SKM-1 treated with dmso at 0.1 percent for 144 hours (cell line): Measurements from ENCODE around the gene OR10A7.
"Not testable (repeated sequence)": the region's sequence is repeated elsewhere in the genome, so short reads cannot be mapped to it uniquely, and the experiment has no call there.

Experiments
- DNase-seq: peaks from one replicate; lab custom pipeline; 2025; ENCODE audit not compliant: unreplicated experiment; lab: John Stamatoyannopoulos, UW

OR10A7 gene, protein sequence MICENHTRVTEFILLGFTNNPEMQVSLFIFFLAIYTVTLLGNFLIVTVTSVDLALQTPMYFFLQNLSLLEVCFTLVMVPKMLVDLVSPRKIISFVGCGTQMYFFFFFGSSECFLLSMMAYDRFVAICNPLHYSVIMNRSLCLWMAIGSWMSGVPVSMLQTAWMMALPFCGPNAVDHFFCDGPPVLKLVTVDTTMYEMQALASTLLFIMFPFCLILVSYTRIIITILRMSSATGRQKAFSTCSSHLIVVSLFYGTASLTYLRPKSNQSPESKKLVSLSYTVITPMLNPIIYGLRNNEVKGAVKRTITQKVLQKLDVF

DNA sequence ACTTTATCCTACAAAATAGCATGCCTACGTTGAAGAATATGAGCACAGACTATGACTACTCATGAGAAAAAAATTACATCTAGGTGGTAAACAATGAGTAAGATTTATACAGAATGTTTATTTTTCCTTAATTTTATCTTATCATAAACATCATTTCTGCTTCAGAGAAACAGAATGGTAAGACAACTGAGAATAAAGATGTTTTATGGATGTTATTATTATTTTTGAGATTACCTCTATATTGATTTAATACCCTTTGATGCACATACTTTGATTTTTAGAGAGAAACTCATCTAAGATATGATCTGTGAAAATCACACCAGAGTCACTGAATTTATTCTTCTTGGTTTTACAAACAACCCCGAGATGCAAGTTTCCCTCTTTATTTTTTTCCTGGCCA lies at the start of gene OR10A7:
Gene OR10A7, plus strand, starts transcription at position 301 of the 400 bp plus-strand sequence. Its CDS starts 0 bp downstream, at position 301.
- no peak for DNase-seq

- no peak for DNase-seq
Measured at GRCh38 chr12:55171445-55171844, 49.4 kb upstream of the OR10A7 start.

GRCh38 chr12:55171846-55172245 lies 49.0 kb upstream of the OR10A7 start:
- DNase-seq = not testable (repeated sequence)

DNA sequence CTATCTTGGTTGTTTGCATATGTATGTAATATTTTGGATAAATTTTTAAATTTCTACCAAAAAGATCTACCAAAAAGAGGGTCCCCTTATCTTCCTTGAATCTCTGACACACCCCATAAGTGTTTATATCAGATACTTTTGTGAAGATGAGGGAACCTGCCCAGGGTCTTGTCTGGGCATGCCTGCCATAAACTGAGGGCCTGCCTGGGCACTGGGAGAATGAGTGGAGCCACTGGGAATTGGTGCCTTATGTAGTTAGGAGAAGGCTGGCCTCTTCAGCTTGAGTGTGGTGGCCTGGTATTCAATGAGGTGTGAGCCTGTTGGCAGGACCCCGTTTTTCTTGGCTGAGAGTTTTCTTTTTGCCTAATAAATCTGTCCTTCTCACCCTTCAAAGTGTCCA lies 48.1 kb upstream of the OR10A7 start:
- no peak for DNase-seq

DNA sequence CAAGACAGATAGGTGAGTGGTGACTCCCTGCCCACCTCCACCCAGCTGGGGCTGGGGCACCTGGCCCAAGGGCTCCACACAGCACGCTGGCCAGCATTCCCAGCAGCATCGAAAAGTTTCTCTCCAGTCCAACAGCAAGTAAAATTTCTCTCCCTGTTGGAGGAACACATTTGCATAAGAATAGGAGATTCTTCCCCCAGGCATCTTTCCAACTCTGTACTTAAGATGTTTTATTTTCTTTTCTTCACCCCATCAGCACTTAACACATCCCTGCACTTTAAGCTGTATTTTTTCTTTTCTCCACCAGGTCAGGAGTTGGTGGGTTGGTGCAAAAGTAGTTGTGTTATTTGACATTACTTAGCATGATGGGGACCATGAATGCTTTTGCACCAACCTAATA lies 47.4 kb upstream of the OR10A7 start:
- DNase-seq = no peak

GRCh38 chr12:55188573-55188972 lies 32.3 kb upstream of the OR10A7 start:
- no peak for DNase-seq

DNA sequence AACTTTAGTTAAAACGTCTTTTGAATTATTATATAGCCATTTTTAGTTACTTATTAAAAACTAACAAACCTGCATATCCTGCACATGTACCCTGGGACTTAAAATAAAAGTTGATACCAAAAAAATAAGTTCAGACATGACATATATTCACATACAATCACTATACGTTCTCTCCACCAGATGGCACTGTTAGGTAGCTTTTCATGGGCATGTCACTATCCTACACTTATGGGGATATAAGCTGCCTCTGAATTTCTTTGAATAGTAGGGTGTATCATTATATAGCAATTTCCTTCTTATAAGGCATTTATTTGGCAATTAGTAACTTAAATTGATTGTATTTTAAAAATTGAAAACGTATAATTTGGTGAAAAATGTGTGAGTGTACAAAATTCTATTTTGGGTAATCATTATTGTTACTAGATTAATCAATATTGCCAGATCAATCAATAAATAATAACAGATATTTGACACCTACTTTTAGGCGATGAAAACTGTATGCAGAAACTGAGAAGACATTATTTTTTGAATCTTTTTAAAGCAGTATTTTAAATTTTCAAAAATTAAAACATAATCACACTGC lies 31.8 kb upstream of the OR10A7 start:
- peak; percentile 64 for DNase-seq

GRCh38 chr12:55194382-55194781 lies 26.4 kb upstream of the OR10A7 start:
- no peak for DNase-seq

DNA sequence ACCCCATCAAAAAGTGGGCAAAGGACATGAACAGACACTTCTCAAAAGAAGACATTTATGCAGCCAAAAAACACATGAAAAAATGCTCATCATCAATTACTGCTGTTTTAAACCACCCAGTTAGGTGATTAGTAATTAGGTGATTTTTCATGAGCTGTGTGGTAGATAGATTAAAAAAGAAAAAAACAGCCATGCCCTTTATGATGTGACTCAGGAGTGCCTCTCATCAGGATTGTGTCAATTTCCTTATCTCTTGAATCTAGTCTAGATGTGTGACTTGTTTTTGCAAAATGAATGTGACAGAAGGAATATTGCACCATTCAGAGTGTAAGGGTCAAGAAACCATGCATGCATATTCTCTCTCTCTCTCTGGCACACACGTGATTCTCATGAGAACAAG lies 5.7 kb downstream of the OR10A7 start:
- no peak for DNase-seq

- no peak for DNase-seq
Measured at GRCh38 chr12:55227643-55228042, 6.8 kb downstream of the OR10A7 start.

- DNase-seq = no peak
Measured at GRCh38 chr12:55244309-55244708, 23.5 kb downstream of the OR10A7 start, which contains the start of gene OR6C74. Gene OR6C74 (plus strand): TSS chr12:55244609. CDS start chr12:55247288, 2,679 bp downstream.

DNA sequence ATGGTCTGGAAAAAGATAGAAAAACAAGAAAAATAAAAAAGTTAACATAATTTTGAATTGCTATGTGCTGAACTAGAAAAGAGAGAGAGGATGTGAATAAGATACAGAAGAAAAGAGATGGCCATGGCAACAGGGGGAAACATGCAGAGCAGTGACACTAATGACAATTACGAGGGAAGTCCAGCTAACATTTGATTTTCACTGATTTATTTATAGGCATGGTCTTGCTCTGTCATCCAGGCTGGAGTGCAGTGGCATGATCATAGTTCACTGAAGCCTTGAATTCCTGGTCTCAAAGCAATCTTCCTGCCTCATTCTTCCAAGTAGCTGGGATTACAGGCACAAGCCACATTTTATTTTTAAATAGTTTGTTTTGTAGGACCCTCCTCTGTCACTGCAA lies 25.3 kb downstream of the OR10A7 start:
- no peak for DNase-seq

DNA sequence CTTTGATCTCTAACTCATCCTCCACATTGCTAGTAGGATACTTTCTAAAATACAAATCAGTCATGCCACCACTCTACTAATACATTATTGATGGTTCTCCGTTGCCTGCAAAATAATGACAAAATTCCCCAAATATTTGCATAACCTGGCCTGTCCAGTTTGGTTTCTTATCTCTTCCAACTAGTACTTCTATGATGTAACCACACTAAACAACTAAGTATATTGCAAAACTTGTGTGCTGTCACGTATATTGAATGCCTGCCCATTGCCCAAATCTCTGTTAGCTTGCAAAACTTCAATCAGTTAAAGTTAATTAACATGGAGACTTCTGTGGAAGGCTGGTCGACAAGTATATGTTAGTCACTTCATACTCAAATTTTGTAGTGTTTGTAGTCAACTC lies 30.1 kb downstream of the OR10A7 start:
- DNase-seq = no peak

GRCh38 chr12:55253281-55253680 lies 32.5 kb downstream of the OR10A7 start:
- no peak for DNase-seq

DNA sequence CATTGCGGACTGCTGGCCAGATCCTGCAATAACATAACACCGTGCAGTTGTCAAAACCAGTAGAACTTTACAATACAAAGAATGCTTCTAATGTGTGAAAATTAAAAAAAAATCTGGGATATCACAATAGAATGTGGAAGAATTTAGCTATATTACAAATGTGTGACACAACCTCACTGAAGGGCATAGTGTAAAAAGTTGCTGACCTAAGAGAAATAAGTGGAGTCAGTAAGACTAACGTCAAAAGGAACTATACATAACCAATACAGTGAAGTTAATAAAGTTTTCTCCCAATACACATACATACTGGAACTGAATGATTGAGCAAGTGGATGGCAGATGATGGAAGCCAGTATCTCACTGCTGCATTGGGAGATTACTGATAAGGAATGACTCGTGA lies 36.0 kb downstream of the OR10A7 start:
- no peak for DNase-seq

- no peak for DNase-seq
Measured at GRCh38 chr12:55258303-55258702, 37.5 kb downstream of the OR10A7 start.
